Chondrocyte (in vitro differentiated cells): ENCODE results near the gene MRFAP1. TPM values are rescaled to one million over a fixed set of nuclear protein-coding genes. Genes with fewer than 3 reads are reported as not detected.

Experiments
- DNase-seq: peaks from one replicate; pipeline ENCODE4 v3.0.0; 2021; ENCODE audit warnings: mixed read lengths, low spot score
- H3K27ac Mint-ChIP-seq: one replicate; pipeline ENCODE4 v1.8.0; 2021; ENCODE audit warnings: mild to moderate bottlenecking, moderate library complexity, mixed read lengths; ENCODE audit not compliant: unreplicated experiment
- H3K27me3 Mint-ChIP-seq: 2 replicates; pipeline ENCODE4 v1.8.0; 2021; ENCODE audit warnings: low read depth, mixed read lengths
- H3K36me3 Mint-ChIP-seq: 2 replicates; pipeline ENCODE4 v1.8.0; 2021; ENCODE audit warnings: low read depth, mixed read lengths
- H3K4me1 Mint-ChIP-seq: 2 replicates; pipeline ENCODE4 v1.8.0; 2021; ENCODE audit warnings: low read depth, mild to moderate bottlenecking, mixed read lengths
- H3K4me3 Mint-ChIP-seq: one replicate; pipeline ENCODE4 v1.8.0; 2021; ENCODE audit warnings: mild to moderate bottlenecking, moderate library complexity, mixed read lengths; ENCODE audit not compliant: unreplicated experiment
- H3K9me3 Mint-ChIP-seq: 2 replicates; pipeline ENCODE4 v1.8.0; 2021; ENCODE audit warnings: low read depth, mixed read lengths
- total RNA-seq: library from RNA; stranded (reverse); gene quantifications from 3 replicates; pipeline ENCODE4 v1.2.1, GENCODE V29; 2021
- TF ChIP-seq, protein P1 (sequence below): fragments of 200-600 bp; sonication (generic); IDR thresholded peaks from 2 replicates; pipeline ENCODE4 v1.5.0; 2021; ENCODE audit warnings: antibody characterized with exemption, mild to moderate bottlenecking, moderate library complexity

MRFAP1 gene
- total RNA-seq, 1 donor from 2014 or later: 250 TPM

DNA sequence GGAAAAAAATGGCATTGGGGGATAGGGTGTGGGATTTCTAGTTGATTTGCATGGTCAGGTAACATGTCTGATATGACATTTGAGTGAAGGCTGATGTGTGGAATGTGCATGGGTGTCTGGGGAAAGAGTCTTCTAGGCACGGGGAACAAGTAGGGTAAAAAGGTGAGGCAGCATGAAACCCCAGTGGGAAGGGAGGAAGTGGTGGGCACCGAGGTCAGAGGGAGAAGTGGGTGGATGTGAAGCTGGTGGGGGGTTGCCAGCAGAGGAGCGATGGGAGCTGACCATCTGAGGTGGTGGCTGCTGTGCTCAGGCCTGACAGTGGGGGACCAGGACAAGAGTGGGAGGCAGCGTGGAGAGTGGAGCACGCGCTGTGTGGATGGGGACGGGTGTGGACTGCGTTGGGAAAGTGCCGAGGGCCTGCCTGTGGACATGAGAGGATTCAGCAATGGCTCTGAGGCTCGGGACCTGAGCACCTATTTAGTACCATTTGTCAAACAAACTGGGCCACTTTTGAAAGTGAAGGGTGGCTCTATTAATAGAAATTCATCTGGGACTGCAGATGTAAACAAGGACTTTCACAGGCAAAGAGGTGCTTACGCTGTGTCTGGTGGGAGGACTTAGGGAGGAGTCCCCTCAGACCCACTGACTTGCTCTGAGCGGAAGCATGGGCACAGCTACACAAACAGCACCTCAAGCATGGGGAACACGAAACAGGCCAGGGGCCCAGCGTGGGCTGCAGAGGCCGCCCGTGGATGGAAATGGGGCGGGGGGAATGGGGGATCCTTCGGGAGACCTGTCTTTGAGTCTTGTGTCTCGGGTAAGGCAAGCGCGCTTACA, 36.5 kb downstream of the MRFAP1 start:
- no peak overlapping the region for H3K4me3 Mint-ChIP-seq
- DNase-seq: no peak
- no peaks in the 10 kb centered on the region for H3K27me3 Mint-ChIP-seq
- H3K9me3 Mint-ChIP-seq: peaks cover 7% of the 10 kb centered on the region
- TF ChIP-seq, protein P1, sequence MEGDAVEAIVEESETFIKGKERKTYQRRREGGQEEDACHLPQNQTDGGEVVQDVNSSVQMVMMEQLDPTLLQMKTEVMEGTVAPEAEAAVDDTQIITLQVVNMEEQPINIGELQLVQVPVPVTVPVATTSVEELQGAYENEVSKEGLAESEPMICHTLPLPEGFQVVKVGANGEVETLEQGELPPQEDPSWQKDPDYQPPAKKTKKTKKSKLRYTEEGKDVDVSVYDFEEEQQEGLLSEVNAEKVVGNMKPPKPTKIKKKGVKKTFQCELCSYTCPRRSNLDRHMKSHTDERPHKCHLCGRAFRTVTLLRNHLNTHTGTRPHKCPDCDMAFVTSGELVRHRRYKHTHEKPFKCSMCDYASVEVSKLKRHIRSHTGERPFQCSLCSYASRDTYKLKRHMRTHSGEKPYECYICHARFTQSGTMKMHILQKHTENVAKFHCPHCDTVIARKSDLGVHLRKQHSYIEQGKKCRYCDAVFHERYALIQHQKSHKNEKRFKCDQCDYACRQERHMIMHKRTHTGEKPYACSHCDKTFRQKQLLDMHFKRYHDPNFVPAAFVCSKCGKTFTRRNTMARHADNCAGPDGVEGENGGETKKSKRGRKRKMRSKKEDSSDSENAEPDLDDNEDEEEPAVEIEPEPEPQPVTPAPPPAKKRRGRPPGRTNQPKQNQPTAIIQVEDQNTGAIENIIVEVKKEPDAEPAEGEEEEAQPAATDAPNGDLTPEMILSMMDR: no peak
- peaks cover 19% of the 10 kb centered on the region for H3K36me3 Mint-ChIP-seq
- no peak overlapping the region for H3K27ac Mint-ChIP-seq
- peaks cover 35% of the 10 kb centered on the region for H3K4me1 Mint-ChIP-seq

DNA sequence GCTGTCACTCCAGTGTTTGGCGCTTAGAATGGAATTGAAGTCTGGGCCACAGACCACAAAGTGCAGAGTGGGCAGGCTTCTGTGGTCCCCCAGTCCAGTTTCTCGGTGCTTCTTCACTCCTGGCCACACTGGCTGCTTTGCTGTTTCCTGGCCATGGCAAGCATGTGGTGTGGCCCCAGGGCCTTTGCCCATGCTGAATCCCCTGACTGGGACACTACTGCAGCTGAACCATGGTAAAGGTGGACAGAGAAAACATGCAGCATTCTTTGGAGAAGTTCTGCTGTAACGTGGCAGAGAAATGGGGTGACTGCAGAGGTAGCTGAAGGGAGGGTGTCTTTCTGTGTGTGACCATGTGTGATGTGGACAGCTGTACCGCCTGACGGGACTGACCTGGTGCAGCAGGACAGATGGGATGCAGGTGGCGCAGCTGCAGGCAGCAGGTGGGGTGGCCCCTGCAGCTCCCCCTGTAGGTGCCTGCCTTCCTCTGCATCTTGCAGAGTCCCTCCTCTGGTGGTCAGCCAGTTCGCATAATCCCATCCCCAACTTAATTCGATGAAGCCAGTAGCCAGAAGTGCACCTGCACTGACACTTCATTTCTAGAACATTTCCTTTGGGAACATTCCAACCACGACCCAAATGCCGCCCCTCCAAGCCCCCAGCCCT, 40.0 kb downstream of the MRFAP1 start:
- no peak overlapping the region for H3K4me3 Mint-ChIP-seq
- peaks cover 15% of the 10 kb centered on the region for H3K4me1 Mint-ChIP-seq
- peaks cover 7% of the 10 kb centered on the region for H3K9me3 Mint-ChIP-seq
- TF ChIP-seq, protein P1: peak; percentile 13
- H3K27me3 Mint-ChIP-seq: no peaks in the 10 kb centered on the region
- DNase-seq: no peak
- H3K36me3 Mint-ChIP-seq: peaks cover 13% of the 10 kb centered on the region
- no peak overlapping the region for H3K27ac Mint-ChIP-seq

DNA sequence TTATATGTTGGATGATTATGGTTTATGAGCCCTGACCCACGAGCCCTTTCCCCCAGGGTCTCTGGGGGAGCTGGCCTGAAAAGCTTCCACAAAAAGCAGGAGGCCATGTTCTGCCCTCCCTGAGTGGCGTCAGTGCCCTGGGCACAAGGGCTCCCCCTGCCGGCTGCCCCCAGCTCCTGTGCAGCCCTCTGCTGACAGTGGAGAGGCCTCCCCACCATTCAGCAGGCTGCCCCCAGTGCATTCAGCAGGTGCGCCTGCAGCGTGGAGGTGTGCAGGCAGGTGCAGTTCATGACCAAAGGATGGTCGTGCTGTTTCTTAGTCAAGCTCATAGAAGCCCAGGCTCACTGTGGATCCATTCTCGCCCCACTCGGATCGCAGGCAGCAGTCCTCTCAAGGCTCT, 40.7 kb downstream of the MRFAP1 start:
- Mint-ChIP-seq H3K36me3 (peaks cover 10% of the 10 kb centered on the region), H3K27ac (no peak overlapping the region), H3K4me1 (peaks cover 8% of the 10 kb centered on the region), H3K27me3 (no peaks in the 10 kb centered on the region), H3K4me3 (no peak overlapping the region), H3K9me3 (peaks cover 7% of the 10 kb centered on the region)
- TF ChIP-seq, protein P1: no peak
- DNase-seq: no peak

DNA sequence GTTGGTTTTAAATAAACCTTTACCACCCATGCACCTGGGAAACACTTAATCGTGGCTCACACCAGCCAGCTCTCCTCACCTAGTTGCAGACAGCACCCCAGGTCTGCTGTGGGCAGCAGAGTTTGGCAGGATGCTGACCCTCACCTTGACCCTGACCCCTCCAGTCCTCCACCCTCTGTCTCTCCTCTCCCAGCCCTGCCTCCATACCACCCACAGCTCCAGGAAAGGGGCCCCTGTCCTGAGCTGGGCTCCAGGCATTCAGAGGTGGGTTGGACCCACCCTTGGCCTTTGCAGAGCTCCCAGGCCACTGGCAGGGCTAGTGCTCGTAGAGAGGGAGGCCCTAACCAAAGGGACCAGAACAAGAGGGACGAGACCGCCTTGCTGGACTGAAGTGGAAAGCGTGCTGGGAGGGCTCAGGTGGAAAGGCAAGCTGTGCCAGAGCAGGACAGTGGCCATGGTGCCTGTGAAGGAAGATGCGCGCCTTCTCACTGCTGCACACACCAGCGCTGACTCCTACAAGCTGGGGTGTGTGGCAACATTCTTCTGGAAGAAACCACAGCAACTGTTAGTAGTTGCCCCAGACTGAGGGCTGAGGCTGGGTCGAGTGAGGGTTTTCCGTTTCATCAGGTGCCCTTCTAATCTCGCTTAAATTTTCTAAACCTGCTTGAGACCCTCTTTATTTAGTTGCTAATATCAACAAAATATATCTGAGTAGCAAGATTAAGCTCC, 42.5 kb downstream of the MRFAP1 start:
- Mint-ChIP-seq H3K27ac (no peak overlapping the region), H3K4me1 (peaks cover under 1% of the 10 kb centered on the region), H3K36me3 (peaks cover 5% of the 10 kb centered on the region), H3K27me3 (no peaks in the 10 kb centered on the region), H3K9me3 (peaks cover 7% of the 10 kb centered on the region), H3K4me3 (no peak overlapping the region)
- no peak for DNase-seq
- TF ChIP-seq, protein P1: no peak

DNA sequence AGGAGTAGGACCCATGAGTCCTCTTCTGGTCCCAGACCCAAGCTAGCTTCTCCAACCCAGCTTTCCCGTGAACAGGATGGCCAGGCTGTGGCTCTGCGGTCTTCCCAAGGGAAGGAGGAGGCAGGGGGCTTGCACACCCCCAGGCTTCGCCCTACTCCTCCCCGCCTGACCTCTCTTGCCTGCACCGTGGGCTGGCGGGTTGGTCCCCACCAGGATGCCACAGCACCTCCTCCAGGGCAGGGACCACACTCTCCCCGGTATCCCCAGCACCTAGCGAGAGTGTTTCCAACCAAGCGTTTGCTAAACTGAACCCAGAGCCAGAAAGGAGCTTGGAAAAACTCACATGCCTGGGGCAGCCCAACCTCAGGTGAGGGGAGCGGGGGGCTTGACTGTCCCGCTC, 44.2 kb downstream of the MRFAP1 start:
- peaks cover 17% of the 10 kb centered on the region for H3K4me1 Mint-ChIP-seq
- H3K4me3 Mint-ChIP-seq: no peak overlapping the region
- H3K27me3 Mint-ChIP-seq: no peaks in the 10 kb centered on the region
- H3K9me3 Mint-ChIP-seq: peaks cover 7% of the 10 kb centered on the region
- no peak for DNase-seq
- TF ChIP-seq, protein P1: no peak
- H3K36me3 Mint-ChIP-seq: peaks cover 5% of the 10 kb centered on the region
- H3K27ac Mint-ChIP-seq: no peak overlapping the region
